Cardiac septum (tissue), 1 donor: ENCODE data around the gene CRACR2A. TPM values are rescaled to one million over a fixed set of nuclear protein-coding genes. Genes with fewer than 3 reads are reported as not detected.

Experiments
- DNase-seq: peaks from one replicate; pipeline ENCODE4 v3.0.0-alpha.2; 2020; ENCODE audit warnings: low spot score
- intact Hi-C: fragments of 100-400 bp; cut with DNase I; formaldehyde crosslinking; loops from one replicate; pipeline ENCODE4 v1.14.0; 2022
- total RNA-seq: library from RNA; stranded (reverse); fragmentation: NEBNext Ultra II Directional; extraction: Animal tissue kit (Norgen Biotek cat#: 25700); gene quantifications from one replicate; pipeline ENCODE4 v1.2.1, GENCODE V29; 2021
- donor health status: DM: no; HTN: no; CAD: no.

CRACR2A gene
- total RNA-seq, 1 donor from 2014 or later, result 2.3 TPM

DNA sequence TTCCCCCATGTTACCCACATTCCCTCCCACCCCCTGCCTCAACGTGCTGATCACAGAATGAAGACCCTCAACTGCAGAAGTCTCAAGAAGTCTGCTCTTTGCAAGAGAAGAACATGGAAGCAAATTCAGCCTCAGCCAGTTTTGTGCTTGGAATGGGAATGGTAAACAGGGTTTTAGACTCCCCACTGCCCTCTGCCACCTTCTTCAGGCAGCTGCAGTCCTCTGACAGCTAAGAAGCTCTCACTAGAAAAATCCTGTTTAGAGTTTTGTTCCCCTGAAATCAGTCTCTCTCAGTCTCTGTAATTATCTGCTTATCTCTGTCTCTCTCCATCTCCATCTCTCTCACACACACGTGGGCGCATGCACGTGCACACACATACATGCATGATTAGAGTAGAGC is 85.4 kb downstream of the CRACR2A start:
- intact Hi-C loops, result no loop called here
- DNase-seq, result no peak

DNA sequence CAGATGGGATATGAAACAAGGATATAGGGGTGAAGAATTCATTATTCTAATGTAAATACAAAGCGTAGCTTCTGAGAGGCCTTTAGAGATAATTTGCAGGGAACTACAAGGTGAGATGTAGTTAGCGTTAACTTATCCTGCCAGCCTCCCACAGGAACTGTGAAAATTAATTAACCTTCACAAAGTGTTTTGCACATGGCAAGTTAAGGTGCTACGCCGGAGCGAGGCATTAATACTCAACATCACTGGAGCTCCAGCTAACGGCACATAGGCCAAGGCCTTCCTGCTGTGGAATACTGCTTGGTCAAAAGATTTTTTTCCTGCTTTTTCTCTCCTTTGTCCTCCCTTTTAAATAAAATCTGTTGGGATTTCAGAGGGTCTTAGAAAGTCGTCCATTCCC is 86.5 kb downstream of the CRACR2A start:
- intact Hi-C loops, result no loop called here
- no peak for DNase-seq

DNA sequence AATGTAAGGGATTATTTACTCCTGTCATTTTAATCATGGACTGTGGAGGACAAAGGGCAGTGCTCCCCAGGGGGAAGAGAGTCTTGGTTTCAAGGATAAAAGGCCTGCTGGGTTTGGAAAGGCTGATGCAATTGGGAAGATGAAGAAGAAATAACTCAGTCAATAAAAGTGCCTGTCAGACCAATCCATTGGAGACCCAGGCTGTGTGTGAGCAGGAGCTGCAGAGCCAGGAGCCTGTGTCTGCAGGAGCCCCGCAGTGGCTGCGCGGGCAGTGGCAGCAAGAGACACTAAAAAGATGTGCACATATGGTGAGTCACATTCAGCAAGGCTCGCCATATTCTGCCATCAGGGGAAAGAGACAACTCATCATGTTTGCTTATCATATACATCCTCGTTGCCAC is 90.4 kb downstream of the CRACR2A start:
- intact Hi-C loops, result no loop called here
- no peak for DNase-seq

DNA sequence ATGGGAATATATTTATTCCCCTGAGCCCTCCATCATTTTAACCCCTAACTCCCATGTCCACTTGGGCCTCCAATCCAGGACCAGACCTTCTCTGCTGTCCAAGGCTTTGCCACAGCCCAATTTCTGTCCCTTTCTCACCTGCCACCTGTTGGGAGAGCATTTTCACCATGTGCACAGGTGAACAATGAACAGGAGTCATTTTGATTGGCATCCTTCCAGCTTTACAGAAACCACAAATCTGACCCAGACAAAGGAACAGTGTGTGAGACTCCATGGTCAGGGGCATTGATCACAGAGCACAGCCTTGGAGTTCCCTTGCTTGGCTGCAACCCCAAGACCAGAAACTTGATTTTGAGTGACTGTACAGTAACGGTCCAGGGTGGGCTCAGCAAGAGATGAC is 91.9 kb downstream of the CRACR2A start:
- no peak for DNase-seq
- intact Hi-C loops, result no loop called here

DNA sequence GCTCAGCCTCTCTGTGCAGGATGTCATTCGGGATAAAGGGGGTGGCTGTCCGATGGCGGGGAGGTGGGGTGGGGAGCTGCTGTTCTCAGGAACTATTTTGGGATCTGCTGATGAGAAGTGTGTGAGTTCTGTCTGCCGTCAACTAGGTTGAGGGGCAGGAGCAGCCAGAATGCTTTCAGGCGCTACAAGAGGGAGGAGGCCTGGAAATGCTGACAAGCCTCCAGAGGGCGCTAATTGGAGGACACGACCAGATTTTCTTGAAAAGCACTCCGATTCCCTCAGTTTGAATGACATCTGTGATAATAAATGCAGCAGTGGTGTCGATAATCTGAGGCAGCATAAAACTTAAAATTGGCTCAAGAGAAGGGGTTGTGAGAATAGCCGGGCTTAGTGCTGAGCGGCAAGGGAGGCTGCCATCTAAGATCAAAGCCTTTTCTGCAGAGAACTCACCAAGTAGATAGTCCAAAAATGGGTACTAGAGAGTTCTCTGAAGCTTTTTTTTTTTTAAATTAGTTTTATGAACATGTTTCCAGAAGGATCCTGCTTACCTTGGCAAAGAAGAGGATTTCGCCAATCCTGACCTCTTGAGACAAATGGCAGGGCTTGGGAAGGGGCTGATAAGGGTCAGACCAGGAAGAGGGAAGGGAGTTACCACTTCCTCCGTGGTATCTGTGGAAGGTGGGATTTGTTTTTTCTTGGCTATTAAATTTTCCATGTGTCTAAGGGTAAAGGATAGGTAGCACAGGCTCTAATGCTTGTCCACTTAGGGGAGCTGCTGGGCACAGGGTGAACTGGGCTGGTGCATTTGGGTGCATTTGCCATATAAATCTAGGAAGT is 94.4 kb downstream of the CRACR2A start:
- no peak for DNase-seq
- intact Hi-C loops, result loop anchor here (10.0 kb wide), 1 partner anchor 116 kb away; no protein-coding TSS in a partner anchor

DNA sequence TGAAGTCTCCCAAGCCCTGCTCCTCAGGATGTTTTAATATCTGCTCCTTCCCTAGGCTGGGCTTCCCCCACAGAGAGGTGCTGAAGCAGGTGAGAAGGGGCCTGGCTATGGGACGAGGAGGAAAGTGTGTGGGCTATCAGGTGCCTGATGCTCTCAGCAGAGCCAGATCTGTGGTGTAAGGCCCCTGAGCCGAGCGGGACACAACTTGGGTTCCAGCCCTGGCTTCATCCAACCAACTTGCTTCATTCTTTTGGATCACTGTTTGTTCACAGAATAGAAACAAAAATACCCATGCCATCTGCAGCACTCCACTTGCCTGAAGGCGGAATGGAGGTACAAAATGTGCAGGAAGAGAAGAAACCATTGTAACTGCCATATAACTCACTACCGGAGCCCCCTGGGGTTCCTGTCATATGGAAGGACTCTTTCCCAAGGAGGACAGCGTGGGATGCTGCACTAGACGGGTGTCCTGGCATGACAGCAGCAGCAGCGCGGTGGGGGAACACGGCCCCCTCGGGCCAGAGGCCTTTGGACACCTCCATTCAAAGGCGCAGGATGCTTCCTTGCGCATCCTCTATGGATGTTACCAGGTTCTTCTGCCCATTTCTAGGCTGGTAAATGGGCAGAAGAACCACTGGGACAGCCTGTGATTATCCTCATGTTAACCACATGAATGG is 95.8 kb downstream of the CRACR2A start:
- no peak for DNase-seq
- intact Hi-C loops, result loop anchor here (10.0 kb wide), 1 partner anchor 118 kb away; no protein-coding TSS in a partner anchor

DNA sequence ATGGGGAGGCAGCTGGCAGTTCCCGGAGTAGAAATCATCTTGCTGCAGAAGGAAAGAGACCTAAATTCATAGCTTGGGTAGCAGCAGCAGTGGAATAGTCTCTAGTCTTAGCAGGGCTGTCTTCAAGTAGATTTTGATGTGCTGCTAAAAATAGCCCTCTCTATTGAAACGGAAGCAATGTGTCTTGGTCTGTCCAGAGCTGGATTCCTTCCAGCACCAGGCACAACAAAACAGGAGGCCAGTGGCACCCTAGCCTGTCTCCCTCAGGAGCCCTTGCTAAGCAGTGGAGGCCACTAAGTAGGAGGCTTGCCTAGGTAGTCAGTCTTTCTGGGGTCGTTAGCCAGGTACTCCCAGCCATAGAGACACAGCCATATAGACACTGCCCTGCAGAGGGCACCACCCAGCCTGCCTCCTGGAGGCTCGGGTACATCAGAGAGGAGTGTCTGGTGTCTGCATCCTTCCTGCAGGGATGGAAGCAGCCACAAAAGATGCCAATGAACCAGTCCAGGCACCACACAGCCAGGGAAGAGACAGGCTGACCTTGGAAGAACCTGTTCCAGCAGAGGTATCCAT is 97.5 kb downstream of the CRACR2A start:
- DNase-seq, result no peak
- intact Hi-C loops, result loop anchor here (10.0 kb wide), 1 partner anchor 119 kb away; no protein-coding TSS in a partner anchor

DNA sequence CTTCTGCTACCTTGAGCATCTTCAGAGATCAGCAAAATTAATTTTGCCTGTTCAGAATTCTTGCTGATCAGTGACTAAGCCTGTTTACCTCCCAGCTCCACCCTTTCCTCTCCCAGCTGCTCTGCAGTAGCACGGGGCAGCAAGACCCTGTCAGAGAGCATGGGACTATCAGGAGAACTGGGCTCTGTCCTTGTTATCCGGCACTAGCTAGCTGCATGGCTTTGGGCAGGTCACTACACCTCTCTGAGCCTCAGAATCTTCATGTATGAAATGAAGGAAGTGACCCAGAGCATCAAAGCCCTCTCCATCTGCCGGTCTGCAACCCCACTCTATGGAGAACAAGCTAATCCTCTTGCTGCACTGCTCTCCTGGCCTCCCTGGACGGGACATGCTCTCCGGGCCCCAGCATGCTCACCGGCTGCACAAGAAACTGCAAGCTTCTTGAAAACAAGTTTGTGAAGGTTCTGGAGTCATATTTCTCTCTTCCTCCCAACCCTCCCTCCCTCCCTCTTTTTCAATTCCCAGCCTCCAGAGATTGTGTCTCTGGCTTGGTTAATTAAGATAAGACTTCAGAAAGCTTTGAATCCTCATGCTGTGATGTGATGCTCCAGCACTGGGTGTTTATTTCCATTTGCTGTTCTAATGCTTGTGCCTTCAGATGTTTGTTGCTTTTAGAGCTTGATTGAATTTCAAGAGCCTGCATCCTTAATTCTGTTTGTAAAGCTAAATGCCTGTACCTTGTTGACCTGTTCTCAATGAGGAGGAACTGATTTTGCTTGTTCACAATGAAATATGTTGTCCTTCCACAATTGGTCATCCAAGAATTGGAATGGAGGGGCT is 101.1 kb downstream of the CRACR2A start:
- DNase-seq, result no peak
- intact Hi-C loops, result loop anchor here (10.0 kb wide), 1 partner anchor 123 kb away; no protein-coding TSS in a partner anchor

DNA sequence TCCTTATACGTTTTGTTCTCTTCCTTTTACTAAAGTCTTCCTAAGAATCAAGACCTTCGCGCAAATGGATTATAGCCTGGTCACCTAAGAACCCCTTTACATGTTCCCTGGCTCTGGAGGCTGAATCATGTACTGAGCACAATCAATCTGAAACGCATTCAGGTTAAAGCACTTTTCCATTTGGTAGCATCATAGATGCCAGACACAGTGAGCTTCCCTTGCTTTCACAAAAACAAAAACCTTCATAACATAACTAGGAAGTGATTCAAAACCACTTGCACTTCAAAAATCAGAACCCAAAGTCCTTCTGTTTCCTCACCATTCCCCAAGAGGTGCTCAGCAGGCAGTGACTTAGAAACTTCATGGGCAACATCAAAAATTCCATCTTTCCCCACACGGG is 105.4 kb downstream of the CRACR2A start:
- intact Hi-C loops, result no loop called here

DNA sequence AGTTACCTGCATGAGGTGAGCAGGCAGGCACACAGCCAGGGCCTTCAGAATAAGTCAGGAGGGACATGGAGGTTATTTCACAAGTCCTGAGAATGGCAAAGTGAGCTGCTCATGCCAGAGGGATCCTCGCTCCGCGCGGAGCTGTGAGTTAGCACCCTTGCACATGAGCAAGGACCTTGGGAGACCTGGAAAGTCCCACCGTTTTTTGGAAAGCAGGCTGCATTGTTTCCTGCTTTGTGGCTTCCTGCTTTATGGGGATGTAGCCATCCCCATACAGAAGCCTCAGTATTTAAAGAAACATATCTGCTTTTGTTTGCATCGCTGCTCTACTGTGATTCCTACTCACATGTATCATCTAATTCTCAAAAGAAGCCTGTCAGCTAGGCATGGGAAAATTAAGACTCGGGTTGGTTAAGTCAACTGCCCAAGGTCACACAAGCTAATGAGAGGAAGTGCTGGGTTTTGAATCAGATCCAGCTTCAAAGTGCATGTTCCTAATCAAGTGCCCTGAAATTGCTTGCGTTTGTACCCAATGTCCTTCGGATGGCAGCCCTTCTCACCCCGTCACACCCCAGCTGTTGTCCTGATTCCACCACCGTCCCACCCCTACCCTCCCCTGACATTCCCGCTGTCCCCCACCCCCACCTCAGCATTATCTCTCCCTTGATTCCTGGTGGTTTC is 106.2 kb downstream of the CRACR2A start:
- no peak for DNase-seq
- intact Hi-C loops, result no loop called here

More for the DNA sequence above, 105.4 kb downstream of the CRACR2A start:
- DNase-seq, result no peak

DNA sequence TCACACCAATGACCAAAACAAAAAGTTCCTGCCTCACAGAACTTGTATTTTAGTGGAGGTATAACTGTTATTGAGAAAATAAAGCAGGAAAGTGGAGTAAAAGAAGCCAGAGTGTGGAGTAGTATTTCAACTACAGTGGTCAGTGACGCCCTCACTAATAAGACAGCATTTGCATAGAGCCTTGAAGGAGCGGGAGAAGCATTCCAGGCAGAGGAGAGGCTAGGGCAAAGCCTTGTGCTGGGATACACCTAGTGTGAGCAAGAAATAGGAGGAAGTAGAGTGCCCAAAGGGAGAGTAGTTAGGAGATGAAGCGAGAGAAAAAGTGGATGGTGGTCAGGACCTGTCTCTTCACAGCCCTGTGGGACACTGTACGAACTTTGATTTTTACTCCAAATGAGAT is 107.8 kb downstream of the CRACR2A start:
- intact Hi-C loops, result no loop called here
- no peak for DNase-seq

DNA sequence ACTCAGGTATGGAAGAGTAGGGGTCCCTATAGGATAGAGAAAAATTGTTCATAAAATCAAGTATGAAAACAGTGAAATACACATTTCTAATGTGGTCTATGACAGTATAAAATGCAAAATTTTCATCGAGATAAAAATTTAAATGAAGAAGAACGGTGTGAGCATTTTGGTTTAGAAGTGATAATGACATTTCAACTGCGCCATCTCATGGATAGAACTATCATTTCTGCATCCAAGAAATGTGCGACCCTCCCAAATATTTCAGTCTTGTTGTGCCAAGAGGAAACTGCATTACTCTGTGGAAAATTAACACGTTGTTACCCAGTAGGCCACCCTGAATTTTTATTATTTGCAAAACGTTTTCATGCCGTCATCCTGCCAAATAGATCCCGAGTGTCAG is 108.8 kb downstream of the CRACR2A start:
- intact Hi-C loops, result no loop called here
- DNase-seq, result no peak

DNA sequence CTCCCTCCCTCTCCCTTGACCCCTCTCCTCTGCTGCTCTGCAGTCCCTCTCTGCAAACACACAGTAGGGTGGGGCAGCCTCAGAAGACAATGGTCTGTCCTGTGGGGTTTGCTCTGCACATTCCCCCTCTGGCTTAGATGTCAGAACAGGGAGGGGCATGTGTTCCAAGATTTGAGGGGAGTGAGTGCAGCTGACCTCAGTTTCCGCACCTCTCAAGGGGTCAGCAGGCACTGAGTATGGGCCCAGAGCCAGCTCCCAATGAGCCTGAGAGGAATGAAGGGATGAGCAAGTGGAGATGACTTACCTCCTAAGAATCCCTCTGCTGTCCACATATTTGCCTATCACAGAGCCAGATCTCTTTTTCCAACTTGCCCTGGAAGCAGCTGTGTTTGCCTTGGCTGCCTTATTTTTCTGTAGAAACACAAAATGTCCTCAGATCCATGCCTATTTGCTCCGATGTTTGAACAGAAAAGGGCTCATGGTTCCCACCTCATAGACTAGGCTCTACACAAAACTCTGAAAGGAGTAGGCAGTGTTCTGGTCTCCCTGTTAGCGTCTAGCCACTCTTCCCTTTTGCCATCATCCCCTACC is 111.4 kb downstream of the CRACR2A start:
- no peak for DNase-seq
- intact Hi-C loops, result no loop called here

DNA sequence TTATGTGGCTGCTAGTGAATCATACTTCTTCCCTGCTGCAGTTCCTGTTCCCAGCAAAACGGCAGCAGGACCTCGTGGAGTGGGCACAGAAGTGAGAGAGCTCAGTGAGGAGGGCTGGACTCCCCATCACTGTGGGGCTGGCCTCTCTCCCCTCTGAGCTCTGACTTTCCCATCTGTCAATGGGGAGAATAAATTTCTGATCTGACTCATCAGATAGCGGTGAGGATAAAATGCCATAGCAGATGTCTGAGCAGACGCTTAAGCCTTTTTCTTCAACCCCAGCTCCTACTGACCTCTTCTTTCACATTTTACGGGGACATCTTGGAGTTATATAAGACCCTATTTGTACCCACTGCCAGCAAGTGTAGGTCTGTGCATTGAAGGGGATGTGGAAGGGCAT is 116.6 kb downstream of the CRACR2A start:
- DNase-seq, result no peak
- intact Hi-C loops, result no loop called here

DNA sequence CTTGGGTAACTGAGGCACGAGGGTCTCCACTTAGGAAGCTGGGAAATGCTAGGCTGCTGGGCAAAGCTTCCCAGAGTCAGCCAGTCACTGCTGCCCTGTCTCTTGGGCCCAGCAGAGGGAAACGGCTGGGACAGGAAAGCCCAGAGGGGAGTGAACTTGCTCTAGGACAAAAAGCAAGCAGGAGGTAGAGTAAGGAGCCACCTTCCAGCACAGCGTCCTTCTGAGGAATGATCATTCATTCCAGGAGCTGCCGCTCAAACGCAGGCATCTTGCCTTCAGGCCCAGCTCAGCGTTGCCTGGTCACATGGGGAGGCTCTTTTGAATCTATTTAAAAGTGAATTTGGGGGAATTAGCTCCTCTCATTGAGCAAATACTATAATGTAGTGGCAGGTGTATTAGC is 118.6 kb downstream of the CRACR2A start:
- DNase-seq, result no peak
- intact Hi-C loops, result no loop called here

DNA sequence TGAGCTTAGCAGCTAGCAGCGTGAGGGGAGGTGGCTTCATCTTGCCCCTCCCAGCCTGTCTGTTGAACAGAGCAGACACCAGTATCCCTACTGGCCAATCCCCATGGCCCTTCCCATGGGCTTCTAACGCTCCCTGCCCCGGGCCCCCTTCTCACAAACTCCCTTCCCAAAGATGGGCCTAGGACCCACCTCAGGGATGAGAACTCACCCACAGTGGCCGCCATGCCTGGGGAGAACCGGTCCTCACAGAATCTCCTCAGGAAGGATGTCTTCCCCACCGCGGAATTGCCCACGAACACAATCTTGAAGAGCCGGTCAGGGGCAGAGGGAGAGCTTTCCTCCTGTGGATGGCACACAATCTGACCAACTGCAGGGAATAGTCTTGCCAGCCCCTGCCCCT is 119.5 kb downstream of the CRACR2A start:
- intact Hi-C loops, result no loop called here
- no peak for DNase-seq

DNA sequence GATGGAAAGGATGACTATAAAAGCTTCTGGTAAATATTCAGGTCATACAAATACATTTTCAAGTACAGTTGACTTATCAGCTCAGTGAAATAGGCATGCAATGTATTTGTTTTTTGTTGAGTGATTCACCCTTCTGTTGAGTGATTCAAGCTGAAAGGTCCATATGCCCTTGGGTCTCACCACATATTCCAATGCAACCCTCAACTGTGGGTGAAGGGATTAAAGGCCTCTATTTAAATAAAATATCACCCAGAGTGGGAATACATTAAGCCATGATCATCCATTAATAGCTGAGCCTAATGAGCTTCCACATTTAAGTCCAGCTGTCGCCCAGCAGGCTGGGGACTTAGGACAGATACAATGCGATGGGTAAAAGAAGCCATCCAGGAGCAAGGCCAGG is 120.2 kb downstream of the CRACR2A start:
- intact Hi-C loops, result no loop called here
- no peak for DNase-seq

DNA sequence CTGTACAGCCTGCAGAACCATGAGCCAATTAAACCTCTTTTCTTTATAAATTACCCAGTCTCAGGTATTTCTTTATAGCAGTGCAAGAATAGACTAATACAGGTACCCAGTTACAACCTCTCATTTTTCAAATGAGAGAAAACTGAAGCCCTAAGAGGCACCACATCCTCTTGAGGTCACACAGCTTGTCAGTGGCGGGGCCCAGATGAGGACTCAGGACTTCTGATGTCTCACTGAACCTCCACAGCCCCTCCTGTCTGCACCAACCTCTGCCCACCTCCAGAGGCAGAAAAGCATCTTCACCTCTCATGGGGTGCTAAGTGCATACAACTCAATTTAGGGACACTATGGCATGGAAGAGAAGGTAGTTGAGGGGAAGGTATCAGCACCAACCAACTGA is 120.7 kb downstream of the CRACR2A start:
- intact Hi-C loops, result no loop called here
- DNase-seq, result no peak

DNA sequence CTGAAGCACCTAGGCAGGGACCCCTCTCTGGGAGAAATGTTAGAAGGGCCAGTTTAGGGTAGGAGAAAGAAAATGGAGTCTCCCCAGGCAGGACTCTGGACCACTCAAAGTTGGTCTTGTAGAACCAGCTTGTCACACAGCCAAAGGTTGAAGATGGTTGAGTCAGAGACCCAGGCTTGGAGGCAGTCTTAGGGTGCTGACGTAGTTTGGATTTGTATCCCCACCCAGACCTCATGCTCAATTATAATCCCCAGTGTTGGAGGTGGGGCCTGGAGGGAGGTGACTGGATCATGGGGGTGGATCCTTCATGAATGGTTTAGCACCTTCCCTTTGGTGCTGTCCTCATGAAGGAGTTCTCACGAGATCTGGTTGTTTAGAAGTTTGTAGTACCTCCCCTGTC is 121.2 kb downstream of the CRACR2A start:
- DNase-seq, result no peak
- intact Hi-C loops, result no loop called here
